Activated CD8-positive, alpha-beta memory T cell treated with anti-CD3 and anti-CD28 coated beads for 48 hours (primary cell): ENCODE measurements around the gene FOXN1.
"Not testable (repeated sequence)": the region's sequence is repeated elsewhere in the genome, so short reads cannot be mapped to it uniquely, and the experiment has no call there.

Source experiments
- DNase-seq, 3 experiments: peaks; one replicate each; pipeline ENCODE4 v3.0.0-alpha.2; 2020; ENCODE audit warnings: low read depth in 2 of 3, low spot score in 2 of 3

Gene FOXN1

DNA sequence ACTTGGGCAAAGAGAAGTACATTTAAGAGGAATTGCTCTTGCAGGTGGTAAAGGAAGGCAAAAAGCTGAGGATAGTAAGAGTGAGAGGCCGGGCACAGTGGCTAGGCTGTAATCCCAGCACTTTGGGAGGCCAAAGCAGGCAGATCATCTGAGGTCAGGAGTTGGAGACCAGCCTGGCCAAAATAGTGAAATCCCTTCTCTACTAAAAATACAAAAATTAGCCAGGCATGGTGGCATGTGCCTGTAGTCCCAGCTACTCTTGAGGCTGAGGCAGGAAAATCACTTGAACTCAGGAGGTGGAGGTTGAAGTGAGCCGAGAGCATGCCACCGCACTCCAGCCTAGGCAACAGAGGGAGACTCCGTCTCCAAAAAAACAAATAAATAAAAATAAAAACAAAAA lies 16.1 kb downstream of the FOXN1 start:
- not testable (repeated sequence) for DNase-seq

GRCh38 chr17:28523186-28523585 lies 17.0 kb downstream of the FOXN1 start:
- DNase-seq, result no peak

DNA sequence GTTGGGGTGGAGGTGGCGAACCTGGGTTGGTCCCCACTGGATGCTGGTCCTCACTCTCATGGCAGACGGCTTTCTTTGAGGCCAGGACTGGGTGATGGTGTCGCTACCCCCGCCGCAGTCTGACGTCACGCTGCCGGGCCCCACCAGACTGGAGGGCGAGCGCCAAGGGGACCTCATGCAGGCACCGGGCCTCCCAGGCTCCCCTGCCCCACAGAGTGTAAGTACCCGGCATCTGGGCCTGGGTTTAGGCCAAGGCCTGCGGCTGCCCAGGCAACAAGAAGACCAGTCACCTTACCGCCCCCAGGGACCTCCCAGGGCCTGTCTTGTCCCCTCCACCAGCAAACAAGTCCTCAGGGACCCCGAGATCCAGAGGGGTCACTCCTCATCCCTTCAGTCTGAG lies 17.7 kb downstream of the FOXN1 start:
- no peak for DNase-seq

DNA sequence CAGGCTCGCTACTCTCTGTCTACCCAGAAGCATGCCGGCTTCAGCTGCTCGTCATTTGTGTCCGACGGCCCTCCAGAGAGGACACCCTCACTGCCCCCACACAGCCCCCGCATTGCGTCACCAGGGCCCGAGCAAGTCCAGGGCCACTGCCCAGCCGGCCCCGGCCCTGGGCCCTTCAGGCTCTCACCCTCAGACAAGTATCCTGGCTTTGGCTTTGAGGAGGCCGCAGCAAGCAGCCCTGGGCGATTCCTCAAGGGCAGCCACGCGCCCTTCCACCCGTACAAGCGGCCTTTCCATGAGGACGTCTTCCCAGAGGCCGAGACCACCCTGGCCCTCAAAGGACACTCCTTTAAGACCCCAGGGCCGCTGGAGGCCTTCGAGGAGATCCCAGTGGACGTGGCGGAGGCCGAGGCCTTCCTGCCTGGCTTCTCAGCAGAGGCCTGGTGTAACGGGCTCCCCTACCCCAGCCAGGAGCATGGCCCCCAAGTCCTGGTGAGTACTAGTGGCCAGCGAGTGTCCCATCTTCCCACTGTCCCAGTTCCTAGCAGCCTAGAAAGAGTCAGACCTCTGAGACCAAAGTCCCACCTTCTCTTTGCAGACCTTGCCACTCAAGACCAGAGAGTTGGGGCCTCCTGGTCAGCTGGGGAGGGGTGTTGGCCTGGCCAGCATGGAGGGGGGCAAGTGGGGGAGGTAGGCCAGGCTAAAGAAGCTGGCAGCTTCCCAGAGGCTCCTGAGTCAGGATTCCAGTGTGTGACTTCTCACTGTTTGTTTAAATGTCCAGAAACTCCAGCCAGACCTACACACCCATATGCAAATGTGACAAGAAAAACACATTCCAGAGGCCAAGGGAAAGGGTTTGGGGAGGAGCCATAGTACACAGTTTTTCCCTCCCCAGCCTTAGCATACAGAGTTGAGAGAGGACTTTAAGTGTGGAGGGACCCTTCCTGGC lies 18.6 kb downstream of the FOXN1 start:
- no peak for DNase-seq

DNA sequence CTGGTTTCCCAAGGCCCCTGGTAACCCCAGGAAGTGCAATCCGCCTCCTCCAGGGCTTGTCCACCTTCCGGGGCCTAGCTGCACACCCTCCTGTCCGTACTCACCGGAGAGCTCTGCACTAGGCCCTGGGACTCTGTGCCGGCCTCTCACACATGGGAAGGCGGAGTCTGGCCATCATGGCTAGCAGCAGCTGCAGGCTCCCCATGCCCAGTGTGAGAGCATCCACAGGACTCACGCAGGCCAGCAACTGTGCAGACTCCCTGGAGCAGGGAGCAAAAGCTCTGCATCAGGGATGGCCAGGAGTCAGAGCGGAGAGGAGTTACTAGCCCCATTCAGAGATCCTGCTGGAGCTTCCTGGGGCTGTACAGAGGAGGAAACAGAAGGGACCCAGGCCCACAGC lies 20.2 kb downstream of the FOXN1 start:
- DNase-seq, result no peak

GRCh38 chr17:28527181-28527681 lies 21.1 kb downstream of the FOXN1 start:
- no peak for DNase-seq

GRCh38 chr17:28527859-28528258 lies 21.7 kb downstream of the FOXN1 start:
- no peak for DNase-seq

DNA sequence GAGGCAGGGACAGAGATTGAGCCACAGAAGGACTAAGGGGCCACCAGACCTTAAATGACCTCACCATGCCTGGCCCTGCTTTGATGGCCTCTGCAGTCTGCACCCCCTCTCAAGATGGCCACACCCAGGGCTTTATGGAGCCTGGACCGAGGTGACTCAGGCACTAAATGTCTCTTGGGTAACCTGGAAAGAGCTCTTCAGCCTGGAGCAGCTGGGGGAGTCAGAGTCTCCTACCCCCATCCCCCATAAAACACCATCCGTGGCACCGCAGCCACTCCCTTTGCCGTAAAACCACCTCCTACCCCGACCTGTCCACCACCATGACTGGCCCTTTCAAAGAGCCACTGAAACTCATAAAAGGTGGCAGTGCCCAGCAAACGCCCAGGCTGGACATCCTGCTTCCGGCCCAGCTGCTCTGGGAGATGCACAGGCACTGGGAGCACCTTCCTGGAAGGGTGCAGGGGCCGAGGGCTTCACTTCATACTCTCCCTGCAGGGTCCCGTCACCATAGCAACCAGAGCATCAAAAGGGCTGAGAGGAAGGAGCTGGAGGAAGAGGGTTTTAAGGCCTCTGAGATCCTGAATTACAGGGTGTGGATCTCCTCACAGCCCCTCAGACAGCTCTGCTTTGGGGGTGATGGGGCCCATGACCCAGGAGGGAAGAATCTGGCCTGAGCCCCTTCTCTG lies 22.3 kb downstream of the FOXN1 start:
- DNase-seq, result no peak

- no peak for DNase-seq
Measured at GRCh38 chr17:28529013-28529400, 22.9 kb downstream of the FOXN1 start.

GRCh38 chr17:28530250-28530649 lies 24.1 kb downstream of the FOXN1 start:
- no peak for DNase-seq

- no peak for DNase-seq
Measured at GRCh38 chr17:28530926-28531325, 24.8 kb downstream of the FOXN1 start.

DNA sequence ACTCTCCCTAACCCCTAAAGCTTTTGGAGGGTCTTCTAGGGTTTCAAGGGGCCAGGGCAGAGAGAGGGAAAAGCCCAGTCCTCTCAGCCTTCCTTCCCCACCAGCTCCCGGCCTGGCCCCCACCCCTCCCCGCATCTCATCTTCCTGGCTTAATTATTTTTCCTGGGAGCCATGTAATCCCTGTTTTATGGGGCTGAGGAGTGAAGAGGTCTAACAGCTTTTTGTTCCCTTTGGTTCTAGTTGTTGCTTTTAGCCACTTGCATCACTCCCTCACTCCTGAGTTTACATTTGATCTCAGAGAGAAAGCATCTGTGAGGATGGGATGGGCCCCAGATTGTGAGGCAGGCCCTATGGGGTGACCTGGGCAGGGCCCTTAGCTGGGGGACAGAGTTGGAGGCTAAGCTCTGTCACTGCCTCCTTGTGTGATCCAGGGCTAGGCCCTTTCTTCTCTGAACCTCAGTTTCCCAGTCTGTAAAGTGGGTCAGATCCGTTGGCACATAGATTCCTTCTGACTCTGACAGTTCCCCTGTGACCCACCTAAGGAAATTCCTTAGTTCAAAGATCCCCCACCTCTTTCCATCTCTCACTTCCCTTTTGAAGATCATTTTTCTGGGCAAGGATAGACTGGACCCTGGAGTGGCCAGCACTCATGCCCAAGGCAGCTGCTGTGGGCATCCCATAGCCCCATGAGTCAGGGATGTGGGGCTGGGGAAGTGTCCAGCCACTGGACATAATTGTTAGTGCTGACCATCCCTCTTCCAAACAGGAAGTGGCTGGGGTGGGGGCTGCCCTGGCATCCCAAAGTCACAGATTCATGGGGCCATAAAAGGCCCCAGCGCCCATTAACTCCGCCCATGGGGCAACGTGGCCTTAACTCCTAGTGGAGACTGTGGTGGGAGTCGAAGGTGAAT lies 26.2 kb downstream of the FOXN1 start:
- DNase-seq, result no peak

DNA sequence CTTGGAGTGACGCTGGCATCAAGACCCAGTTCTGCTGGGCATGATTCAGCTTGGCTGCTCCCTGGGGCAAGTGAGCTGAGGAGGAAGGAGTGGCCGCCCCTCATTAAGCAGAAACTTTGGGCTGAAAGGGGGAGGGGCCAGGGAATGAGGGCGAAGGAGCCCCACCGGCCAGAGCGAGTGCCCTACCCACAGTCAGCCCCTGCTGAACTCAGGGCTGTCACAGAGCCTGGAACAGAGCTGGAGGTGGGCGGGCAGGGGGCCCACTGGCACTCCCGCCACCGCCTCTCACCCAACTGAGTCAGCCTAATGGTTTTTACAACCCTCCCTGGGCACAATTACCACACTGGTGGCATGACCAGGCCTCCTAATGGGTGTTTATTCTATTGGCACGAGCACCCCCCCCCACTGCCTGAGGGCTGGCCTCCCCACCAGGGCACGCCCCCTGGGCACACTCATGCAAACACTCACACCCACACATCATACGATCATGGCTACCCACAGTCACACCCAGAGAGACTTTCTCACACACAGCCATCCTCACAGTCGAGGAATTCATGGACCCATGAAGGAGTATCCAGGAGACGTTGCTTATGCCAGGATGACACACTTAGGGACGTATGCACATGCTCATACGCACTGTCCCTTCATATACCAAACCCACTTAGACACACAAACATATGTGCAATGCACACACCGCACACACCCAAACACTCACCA lies 27.1 kb downstream of the FOXN1 start:
- DNase-seq, result no peak

GRCh38 chr17:28534740-28535375 lies 28.7 kb downstream of the FOXN1 start:
- no peak for DNase-seq

DNA sequence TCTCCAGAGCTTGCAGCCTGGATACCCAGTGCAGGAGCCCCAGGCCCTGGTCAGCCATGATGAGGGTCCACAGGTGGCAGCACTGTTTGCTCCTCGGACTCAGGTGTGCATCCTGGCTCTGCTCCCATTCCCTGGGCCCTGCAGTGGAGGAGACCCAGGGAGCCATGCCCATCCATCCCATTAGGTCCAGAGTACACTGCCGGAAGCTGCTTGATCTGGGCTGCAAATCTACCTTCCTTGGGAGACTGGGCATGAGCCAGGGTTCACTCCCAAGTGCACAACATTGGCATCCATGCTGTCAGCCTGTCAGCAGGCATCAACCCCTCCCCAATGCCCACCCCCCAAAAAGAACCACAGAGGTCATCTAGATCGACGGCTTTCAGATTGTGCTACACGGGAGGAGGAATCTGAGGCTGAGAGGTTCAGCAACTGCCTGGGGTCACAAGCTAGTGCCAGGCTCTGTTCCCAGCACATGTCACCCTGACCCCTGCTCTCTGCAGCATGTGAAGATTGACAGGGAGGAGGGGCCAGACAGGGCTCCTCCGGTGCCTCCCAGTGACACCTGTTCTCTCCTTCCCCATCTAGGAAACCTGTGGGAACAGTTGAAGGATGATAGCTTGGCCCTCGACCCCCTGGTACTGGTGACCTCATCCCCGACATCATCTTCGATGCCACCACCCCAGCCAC lies 30.5 kb downstream of the FOXN1 start:
- no peak for DNase-seq

GRCh38 chr17:28537219-28537610 lies 31.1 kb downstream of the FOXN1 start:
- DNase-seq, result no peak

DNA sequence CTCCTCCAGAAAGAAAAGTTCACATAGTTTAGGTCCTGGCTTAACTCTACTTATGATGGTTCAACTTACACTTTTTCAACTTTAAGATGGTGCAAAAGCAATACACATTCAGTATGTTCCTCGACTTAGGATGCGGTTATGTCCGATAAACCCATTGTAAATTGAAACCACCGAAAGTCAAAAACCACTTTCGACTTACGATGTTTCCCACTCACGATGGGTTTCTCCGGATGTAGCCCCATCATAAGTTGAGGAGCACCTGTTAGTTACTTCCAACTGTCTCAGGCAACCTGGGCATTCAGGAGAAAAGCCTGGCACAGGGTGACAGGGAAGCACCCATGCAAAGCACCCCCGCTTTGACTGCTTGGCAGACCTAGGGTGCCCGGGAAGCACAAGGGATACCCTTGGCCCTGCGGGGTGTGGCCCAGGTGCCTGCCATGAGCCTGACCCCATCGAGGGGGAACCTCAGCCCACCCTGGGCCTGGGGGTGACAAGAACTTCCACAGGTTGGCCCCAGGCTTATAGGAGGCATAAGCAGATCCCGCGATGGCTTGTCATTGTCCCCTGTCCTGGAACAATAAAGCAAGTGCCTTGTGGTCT lies 32.2 kb downstream of the FOXN1 start:
- no peak for DNase-seq

DNA sequence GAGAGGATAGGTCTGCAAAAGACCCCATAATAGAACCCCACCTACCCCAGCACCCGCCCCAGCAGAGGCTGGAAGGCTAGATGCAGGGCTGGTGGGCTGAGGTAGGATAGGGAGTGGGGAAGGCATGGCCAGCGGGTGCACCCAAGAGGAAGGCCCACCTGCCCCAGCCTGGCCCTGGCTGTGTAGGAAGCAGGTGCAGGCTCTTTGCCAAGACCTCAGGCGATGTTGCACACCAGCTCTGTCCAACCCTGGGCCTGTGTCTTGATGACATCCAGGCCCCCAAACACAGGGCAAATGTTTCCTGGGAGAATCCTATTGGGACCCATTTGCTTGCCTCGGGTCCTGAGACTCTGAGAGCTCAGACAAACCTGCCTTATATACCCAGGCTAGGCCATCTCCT lies 34.1 kb downstream of the FOXN1 start:
- no peak for DNase-seq

- DNase-seq, result no peak
Measured at GRCh38 chr17:28541439-28541838, 35.3 kb downstream of the FOXN1 start.
